ENCODE measurements around the gene ADRB1.

Gene ADRB1

DNA sequence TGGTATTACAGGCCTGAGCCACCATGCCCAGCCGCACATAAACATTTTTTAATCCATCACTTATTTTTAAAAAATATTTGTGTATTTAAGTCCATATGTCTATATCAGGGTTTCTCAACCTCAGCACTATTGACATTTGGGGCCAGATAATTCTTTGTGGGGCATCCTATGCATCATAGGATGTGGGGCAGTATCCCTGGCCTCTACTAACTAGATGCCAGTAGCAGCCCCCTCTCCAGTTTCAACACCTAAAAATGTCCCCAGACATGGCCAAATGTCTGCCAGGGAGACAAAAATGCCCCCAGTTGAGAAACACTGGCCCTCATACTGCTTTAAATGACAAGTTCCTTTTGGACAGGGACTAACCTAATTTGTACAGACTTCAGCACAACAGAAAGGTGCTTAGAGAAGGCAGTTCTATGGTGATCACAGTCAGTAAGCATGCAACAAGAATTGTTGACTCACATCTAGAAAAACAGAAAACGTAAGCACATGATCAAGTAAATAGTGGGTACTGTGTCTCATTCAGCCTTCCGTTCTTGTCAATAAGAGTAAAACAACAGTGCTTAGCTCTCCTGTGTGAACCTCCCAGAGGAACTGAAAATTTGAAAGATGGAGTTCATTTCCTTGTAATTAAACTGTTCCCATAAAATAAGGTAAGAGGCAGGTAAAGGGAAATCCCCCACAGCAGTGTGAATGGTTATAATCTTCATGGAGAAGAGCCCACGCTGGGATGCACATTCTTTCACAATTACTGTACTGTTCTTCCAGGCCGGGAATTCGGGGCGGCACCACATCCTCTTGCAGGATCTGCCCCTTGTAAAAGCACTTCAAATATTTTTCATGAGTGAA is 17.3 kb upstream of the ADRB1 start:
- peak; percentile 11 for DNase-seq (ENCODE audit: low spot score)

DNA sequence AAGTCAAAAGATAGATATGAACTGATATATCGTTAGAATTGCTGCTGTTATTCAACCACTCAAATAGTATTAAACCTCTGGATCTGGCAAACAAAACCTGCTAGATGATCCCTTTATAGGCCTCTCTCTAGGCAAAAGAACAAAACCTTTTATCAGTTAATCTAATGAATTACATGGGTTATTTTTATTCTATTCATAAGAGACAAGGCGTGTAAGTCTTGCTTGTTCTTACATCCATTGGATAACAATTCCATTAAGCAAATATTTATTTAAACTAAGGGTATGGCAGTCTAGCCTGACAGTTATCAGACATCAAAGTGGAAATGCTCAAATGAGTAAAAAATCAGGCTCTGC is 16.6 kb upstream of the ADRB1 start:
- no peak for DNase-seq (ENCODE audit: low spot score)

DNA sequence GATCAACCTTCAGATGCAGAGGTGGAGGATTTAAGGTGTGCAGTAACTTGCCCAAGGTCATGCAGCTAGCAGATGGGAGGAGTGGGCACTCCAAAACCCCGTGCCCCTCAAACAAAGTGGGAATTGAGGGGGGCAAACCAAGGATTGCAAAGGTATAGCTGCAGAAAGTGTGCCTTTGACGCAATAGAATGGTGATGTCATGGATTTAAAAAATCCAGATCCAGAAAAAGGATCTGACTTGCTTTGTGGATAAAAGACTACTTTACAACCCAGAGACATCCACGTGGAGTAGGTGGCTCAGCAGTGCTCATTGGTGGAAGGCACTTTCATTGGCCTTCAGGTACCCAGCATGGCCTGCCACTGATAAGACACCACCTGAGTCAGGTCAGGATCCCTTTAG is 15.7 kb upstream of the ADRB1 start:
- DNase-seq (ENCODE audit: low spot score) = no peak

DNA sequence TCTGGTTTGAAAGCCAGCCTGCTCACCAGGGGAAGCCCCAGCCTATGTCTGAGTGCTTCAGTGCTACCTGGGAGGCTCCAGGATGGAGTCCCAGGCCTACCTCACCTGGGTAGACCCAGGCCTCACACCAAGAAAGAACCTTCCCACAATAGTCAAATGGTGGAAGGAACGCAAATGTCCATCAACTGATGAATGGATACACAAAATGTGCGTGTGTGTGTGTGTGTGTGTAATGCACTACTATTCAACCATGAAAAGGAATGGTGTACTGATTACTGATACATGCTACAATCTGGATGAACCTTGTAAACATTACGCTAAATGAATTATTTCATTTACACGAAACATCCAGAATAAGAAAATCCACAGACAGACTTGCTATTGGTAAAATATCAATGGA is 15.2 kb upstream of the ADRB1 start:
- no peak for DNase-seq (ENCODE audit: low spot score)

- DNase-seq (ENCODE audit: low spot score) = no peak
These were observed 14.0 kb upstream of the ADRB1 start for GRCh38 chr10:114029655-114030054.

- DNase-seq (ENCODE audit: low spot score) = no peak
These were observed 13.5 kb upstream of the ADRB1 start for GRCh38 chr10:114030140-114030539.

- no peak for DNase-seq (ENCODE audit: low spot score)
These were observed 12.3 kb upstream of the ADRB1 start for GRCh38 chr10:114031073-114031972.

DNA sequence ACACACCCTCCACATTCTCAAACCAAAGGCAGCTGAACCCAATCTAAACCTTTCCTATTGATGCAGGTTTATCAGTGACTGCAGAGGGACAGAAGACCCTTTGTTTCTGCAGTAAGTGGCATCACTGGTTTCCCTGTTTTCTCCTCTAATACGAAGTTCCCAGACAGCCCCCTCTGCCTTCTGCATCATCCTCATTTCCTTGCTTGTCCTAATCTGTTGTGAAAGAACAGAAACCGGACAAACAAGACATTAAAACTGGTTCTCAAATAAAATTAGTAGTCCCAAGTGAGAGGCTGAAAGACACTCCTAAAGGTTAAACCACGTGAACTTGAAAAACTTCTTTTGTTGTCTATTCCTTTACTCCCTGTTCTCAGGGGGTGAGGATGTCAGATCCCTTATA is 10.1 kb upstream of the ADRB1 start:
- DNase-seq (ENCODE audit: low spot score) = no peak

DNA sequence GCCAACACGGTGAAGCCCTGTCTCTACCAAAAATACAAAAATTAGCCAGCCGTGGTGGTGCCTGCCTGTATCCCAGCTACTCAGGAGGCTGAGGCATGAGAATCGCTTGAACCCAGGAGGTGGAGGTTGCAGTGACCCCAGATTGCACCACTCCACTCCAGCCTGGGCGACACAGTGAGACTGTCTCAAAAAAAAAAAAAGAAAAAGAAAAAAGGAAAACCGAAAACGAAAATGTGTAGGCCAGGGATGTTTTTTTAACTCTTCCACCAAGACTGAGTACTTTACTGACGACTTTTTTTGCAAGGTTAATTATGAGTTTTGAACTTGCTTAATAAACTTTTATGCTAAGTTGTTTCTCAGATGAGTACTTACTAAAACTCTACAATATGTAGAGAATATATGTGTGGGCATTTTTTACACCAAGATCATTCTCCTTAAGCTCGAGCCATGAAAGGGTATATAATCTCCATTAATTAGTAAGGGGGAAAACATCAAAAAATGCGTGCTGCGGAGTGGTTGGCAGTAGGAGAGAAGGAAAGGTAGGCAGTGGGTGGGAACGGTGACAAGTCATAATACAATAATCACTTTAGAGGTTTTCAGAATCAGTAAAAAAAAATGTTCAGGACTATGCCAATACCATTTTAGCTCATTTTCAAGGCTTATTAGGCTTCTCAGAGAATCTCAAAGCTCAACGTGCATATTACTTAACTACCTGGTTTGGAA is 8.6 kb upstream of the ADRB1 start:
- DNase-seq (ENCODE audit: low spot score) = no peak

DNA sequence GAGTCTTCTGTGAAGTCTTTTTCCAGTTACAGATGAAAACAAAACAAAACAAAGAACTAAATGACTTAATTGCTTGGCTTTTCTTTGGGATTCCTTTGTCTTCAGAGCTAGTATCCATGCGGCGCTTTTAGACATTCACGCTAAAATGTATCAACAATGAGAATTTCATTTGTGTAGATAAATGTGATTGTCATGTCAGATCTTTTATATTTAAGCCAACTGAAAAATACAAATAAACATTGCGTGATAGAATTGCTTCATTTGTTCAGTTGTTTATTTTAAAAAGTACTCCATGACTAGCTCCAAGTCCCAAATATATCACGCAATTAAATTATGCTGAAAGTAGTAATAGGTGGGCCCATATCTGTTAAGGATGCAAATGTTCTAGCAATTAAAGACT is 7.9 kb upstream of the ADRB1 start:
- DNase-seq (ENCODE audit: low spot score) = no peak

DNA sequence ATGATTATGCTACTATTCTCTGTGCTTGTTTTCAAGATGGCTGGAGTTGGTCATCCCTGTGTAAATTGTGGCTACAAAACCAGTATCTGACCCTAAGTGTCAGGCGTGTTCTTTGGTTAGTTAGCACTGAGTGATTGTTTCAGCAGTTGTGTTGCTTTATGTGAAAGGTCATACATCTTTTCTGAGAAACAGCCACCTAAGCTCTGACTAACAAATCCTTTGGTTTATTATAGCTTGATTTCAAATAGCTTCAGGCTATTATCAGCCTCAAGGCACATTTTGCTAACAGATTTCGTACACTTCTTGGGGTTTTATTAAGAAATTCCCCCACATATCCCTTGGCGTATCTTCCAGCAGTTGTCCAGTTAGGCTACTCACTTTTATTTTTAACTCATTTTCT is 4.8 kb upstream of the ADRB1 start:
- DNase-seq (ENCODE audit: low spot score) = no peak

- DNase-seq (ENCODE audit: low spot score) = no peak
These were observed 2.5 kb upstream of the ADRB1 start for GRCh38 chr10:114041166-114041565.

- DNase-seq (ENCODE audit: low spot score) = no peak
These were observed 653 bp upstream of the ADRB1 start for GRCh38 chr10:114042895-114043531.

DNA sequence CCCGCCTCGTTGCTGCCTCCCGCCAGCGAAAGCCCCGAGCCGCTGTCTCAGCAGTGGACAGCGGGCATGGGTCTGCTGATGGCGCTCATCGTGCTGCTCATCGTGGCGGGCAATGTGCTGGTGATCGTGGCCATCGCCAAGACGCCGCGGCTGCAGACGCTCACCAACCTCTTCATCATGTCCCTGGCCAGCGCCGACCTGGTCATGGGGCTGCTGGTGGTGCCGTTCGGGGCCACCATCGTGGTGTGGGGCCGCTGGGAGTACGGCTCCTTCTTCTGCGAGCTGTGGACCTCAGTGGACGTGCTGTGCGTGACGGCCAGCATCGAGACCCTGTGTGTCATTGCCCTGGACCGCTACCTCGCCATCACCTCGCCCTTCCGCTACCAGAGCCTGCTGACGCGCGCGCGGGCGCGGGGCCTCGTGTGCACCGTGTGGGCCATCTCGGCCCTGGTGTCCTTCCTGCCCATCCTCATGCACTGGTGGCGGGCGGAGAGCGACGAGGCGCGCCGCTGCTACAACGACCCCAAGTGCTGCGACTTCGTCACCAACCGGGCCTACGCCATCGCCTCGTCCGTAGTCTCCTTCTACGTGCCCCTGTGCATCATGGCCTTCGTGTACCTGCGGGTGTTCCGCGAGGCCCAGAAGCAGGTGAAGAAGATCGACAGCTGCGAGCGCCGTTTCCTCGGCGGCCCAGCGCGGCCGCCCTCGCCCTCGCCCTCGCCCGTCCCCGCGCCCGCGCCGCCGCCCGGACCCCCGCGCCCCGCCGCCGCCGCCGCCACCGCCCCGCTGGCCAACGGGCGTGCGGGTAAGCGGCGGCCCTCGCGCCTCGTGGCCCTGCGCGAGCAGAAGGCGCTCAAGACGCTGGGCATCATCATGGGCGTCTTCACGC is 825 bp downstream of the ADRB1 start:
- DNase-seq (ENCODE audit: low spot score) = no peak

- DNase-seq (ENCODE audit: low spot score) = no peak
These were observed 1.7 kb downstream of the ADRB1 start for GRCh38 chr10:114045136-114046086.

GRCh38 chr10:114046087-114046458 is 2.4 kb downstream of the ADRB1 start:
- DNase-seq (ENCODE audit: low spot score) = no peak

GRCh38 chr10:114048472-114048871 is 4.8 kb downstream of the ADRB1 start:
- DNase-seq (ENCODE audit: low spot score) = no peak

DNA sequence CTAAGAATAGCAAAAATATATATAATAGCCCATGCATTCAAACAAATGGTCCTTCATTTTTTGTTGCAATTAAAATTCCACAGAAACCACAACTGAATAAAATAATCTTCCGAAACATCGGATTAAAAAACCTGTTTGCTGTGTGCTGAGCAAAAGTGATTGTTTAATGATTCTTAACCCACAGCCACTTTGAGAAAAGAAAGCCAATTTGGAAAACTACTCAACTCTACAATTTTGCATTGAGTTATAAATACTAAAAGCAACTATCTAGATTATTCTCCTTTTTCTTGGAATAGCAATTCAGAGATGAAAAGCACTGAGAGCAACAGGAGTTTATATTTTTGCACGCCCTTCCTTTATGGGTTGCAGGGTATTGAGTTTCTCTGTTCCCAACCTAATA is 8.0 kb downstream of the ADRB1 start:
- DNase-seq (ENCODE audit: low spot score) = no peak

DNA sequence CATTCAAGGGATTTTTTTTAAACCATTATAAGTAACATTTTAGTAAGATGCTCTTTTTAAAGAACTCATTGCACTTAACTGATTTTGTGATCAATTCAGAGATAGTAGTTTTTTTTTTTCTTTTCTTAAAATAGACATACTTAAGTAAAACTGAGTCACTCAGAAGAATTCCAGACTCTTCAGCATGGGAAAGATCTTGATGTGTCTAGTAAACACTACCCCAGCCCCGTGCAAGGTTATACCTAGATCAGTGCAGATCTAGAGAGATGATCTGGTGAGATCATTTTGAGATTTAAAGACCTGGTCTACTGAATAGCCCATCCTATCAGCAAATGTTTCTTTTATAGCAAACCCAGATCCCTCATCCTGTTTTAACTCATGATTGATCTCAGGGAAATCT is 8.6 kb downstream of the ADRB1 start:
- DNase-seq (ENCODE audit: low spot score) = no peak

GRCh38 chr10:114053946-114054345 is 10.3 kb downstream of the ADRB1 start:
- DNase-seq (ENCODE audit: low spot score) = no peak

Data from cerebellar cortex (tissue), 1 donor.